Endodermal cell (in vitro differentiated cells): ENCODE data around the gene FAM50A. TPM values are rescaled to one million over a fixed set of nuclear protein-coding genes. Genes with fewer than 3 reads are reported as not detected.

Source experiments
- DNase-seq: peaks from one replicate; pipeline ENCODE4 v3.0.0-alpha.2; 2017
- H3K27ac ChIP-seq: 2 replicates; pipeline ENCODE4 v1.5.1; 2013; ENCODE audit warnings: mild to moderate bottlenecking, low read depth, low read length, moderate library complexity
- H3K27me3 ChIP-seq: 2 replicates; pipeline ENCODE4 v1.6.1; 2013; ENCODE audit warnings: mild to moderate bottlenecking, low read length, moderate library complexity; ENCODE audit not compliant: insufficient read depth, control insufficient read depth, poor library complexity, severe bottlenecking
- H3K36me3 ChIP-seq: 2 replicates; pipeline ENCODE4 v1.7.0; 2013; ENCODE audit warnings: mild to moderate bottlenecking, low read length, moderate library complexity; ENCODE audit not compliant: control insufficient read depth, insufficient read depth
- H3K4me1 ChIP-seq: one replicate; pipeline ENCODE4 v1.7.0; 2013; ENCODE audit warnings: low read length; ENCODE audit not compliant: control insufficient read depth, insufficient read depth
- H3K4me3 ChIP-seq: 2 replicates; pipeline ENCODE4 v1.5.1; 2013; ENCODE audit warnings: mild to moderate bottlenecking, low read length, moderate library complexity
- H3K9ac ChIP-seq: 2 replicates; pipeline ENCODE4 v1.6.1; 2013; ENCODE audit warnings: mild to moderate bottlenecking, low read length, moderate library complexity; ENCODE audit not compliant: poor library complexity, severe bottlenecking; ENCODE audit errors: extremely low read depth
- H3K9me3 ChIP-seq: 2 replicates; pipeline ENCODE4 v1.6.1; 2013; ENCODE audit warnings: mild to moderate bottlenecking, low read length, moderate library complexity; ENCODE audit not compliant: control insufficient read depth
- H3K27ac Mint-ChIP-seq: 2 replicates; pipeline ENCODE4 v1.8.0; 2020; ENCODE audit warnings: mixed read lengths
- H3K27me3 Mint-ChIP-seq: 2 replicates; pipeline ENCODE4 v1.8.0; 2021; ENCODE audit warnings: mild to moderate bottlenecking, mixed read lengths; ENCODE audit not compliant: insufficient read depth
- H3K36me3 Mint-ChIP-seq: 2 replicates; pipeline ENCODE4 v1.8.0; 2020; ENCODE audit warnings: low read depth, mixed read lengths
- H3K4me1 Mint-ChIP-seq: 2 replicates; pipeline ENCODE4 v1.8.0; 2020; ENCODE audit warnings: mixed read lengths
- H3K4me3 Mint-ChIP-seq: 2 replicates; pipeline ENCODE4 v1.8.0; 2020; ENCODE audit warnings: mild to moderate bottlenecking, moderate library complexity, mixed read lengths
- H3K9me3 Mint-ChIP-seq: 2 replicates; pipeline ENCODE4 v1.8.0; 2020; ENCODE audit warnings: mild to moderate bottlenecking, mixed read lengths
- WGBS, 2 experiments: methylation state at CpG; one replicate each; pipeline versions ENCODE4 v1.1.5 to v1.1.7; 2013; ENCODE audit warnings: missing lambda C conversion rate in 2 of 2, mixed read lengths in 1 of 2; ENCODE audit not compliant: insufficient coverage in 1 of 2, insufficient read length in 1 of 2; 5-methylcytosine and 5-hydroxymethylcytosine counted together
- total RNA-seq, 2 donors: library from RNA; stranded (reverse); fragmentation: NEBNext Ultra II Directional in 1 of 2; extraction: Animal tissue kit (Norgen Biotek cat#: 25700) in 1 of 2; gene quantifications; 2 replicates in 1 of 2; 3 replicates in 1 of 2; pipeline ENCODE4 v1.2.1, GENCODE V29; 2021
- TF ChIP-seq, protein P1 (sequence below): fragments of 200-600 bp; sonication (generic); conservative IDR thresholded peaks from 2 replicates; pipeline ENCODE4 v1.5.0; 2021; ENCODE audit warnings: antibody characterized with exemption, mild to moderate bottlenecking

Gene FAM50A
- total RNA-seq, 2 donors from 2014 or later, result 91.0 to 102 TPM

GRCh38 chrX:154470434-154470833 is 26.5 kb downstream of the FAM50A start:
- Mint-ChIP-seq H3K9me3 (peaks cover 62% of the 10 kb centered on the region), H3K27me3 (no peaks in the 10 kb centered on the region), H3K4me3 (no peak overlapping the region), H3K4me1 (no peaks in the 10 kb centered on the region), H3K27ac (no peak overlapping the region), H3K36me3 (peaks cover 20% of the 10 kb centered on the region)
- Histone ChIP-seq H3K27ac (no peak overlapping the region), H3K9ac (no peak overlapping the region), H3K27me3 (no peaks in the 10 kb centered on the region), H3K9me3 (no peaks in the 10 kb centered on the region), H3K4me1 (no peaks in the 10 kb centered on the region), H3K4me3 (no peak overlapping the region), H3K36me3 (no peaks in the 10 kb centered on the region)
- TF ChIP-seq, protein P1, sequence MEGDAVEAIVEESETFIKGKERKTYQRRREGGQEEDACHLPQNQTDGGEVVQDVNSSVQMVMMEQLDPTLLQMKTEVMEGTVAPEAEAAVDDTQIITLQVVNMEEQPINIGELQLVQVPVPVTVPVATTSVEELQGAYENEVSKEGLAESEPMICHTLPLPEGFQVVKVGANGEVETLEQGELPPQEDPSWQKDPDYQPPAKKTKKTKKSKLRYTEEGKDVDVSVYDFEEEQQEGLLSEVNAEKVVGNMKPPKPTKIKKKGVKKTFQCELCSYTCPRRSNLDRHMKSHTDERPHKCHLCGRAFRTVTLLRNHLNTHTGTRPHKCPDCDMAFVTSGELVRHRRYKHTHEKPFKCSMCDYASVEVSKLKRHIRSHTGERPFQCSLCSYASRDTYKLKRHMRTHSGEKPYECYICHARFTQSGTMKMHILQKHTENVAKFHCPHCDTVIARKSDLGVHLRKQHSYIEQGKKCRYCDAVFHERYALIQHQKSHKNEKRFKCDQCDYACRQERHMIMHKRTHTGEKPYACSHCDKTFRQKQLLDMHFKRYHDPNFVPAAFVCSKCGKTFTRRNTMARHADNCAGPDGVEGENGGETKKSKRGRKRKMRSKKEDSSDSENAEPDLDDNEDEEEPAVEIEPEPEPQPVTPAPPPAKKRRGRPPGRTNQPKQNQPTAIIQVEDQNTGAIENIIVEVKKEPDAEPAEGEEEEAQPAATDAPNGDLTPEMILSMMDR, result no peak
- WGBS, 2 experiments, result 95 to 98% methylated on average over 6 to 14 of the region's 14 CpGs
- no peak for DNase-seq

DNA sequence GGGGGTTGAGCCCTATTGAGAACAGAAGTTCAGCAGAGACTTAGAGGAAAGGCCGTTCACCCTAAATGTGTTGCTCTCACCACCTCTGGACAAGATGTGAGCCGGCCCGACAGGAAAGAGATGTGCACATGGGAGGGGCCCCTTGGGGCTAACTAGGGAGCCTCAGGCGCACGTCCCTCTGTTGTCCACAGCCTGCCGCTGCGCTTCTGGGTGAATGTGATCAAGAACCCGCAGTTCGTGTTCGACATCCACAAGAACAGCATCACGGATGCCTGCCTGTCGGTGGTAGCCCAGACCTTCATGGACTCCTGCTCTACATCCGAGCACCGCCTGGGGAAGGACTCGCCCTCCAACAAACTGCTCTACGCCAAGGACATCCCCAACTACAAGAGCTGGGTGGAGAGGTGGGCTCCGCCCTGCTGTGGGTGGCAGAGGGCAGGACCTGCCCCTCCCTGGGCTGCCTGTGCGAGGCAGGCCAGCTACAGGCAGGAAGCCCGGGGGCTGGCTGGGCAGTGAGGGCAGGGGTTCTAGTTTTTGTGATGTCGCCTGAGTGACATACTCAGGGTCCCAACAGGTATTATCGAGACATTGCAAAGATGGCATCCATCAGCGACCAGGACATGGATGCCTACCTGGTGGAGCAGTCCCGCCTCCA is 27.1 kb downstream of the FAM50A start:
- Mint-ChIP-seq H3K36me3 (peaks cover 24% of the 10 kb centered on the region), H3K27ac (no peak overlapping the region), H3K9me3 (peaks cover 60% of the 10 kb centered on the region), H3K27me3 (no peaks in the 10 kb centered on the region), H3K4me1 (no peaks in the 10 kb centered on the region), H3K4me3 (no peak overlapping the region)
- H3K9ac ChIP-seq, result no peak overlapping the region
- H3K36me3 ChIP-seq, result no peaks in the 10 kb centered on the region
- 91 to 100% methylated on average over 8 to 23 of the region's 23 CpGs for WGBS, 2 experiments
- DNase-seq, result no peak
- no peak overlapping the region for H3K4me3 ChIP-seq
- H3K27ac ChIP-seq, result no peak overlapping the region
- H3K27me3 ChIP-seq, result no peaks in the 10 kb centered on the region
- no peaks in the 10 kb centered on the region for H3K9me3 ChIP-seq
- TF ChIP-seq, protein P1, result no peak
- H3K4me1 ChIP-seq, result no peaks in the 10 kb centered on the region

DNA sequence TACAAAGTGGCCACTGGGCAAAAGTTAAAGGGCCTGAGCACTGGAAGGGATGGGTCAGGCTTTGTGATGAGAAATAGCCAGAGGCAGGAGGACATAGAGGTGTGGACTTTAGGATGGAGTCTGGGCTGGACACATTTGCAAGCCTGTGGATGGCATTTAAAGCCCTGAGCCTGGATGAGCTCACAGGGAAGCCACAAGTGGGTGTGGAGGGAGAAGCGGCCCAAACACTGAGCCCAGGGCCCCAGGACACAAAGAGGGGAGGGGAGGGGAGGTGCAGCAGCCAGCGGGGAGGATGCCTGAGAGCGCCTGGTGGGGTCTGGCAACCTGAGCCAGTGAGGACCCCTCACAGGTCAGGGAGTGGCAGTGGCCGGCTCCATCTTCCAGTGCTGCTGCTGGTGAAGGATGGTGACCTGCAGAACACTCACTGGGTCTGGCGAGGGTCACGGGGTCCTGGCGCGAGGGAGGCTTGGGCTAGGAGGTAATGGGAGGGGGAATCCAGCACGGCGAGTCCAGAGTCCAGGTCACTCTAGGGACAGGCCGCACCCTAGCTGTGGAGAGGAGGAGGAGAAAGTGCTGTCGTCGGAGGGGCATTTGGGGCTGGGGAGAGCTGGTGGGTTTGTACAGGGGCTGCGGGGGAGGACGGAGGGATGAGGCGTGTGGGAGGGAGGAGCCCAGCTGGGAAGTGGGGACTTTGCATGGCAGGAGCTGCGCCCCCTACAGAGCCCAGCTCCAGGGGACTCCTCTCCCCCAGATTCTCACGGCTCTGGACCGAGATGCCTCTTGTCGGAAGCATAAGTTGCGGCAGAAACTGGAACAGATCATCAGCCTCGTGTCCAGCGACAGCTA is 28.1 kb downstream of the FAM50A start:
- TF ChIP-seq, protein P1, result no peak

More for the DNA sequence above, 28.1 kb downstream of the FAM50A start:
- Mint-ChIP-seq H3K36me3 (peaks cover 24% of the 10 kb centered on the region), H3K4me1 (no peaks in the 10 kb centered on the region), H3K27me3 (no peaks in the 10 kb centered on the region), H3K27ac (no peak overlapping the region), H3K9me3 (peaks cover 65% of the 10 kb centered on the region), H3K4me3 (no peak overlapping the region)
- H3K9ac ChIP-seq, result no peak overlapping the region
- no peak overlapping the region for H3K4me3 ChIP-seq
- 89 to 96% methylated on average over 5 to 21 of the region's 23 CpGs for WGBS, 2 experiments
- no peak for DNase-seq
- no peaks in the 10 kb centered on the region for H3K36me3 ChIP-seq
- H3K4me1 ChIP-seq, result no peaks in the 10 kb centered on the region
- H3K27ac ChIP-seq, result no peak overlapping the region
- no peaks in the 10 kb centered on the region for H3K27me3 ChIP-seq
- H3K9me3 ChIP-seq, result no peaks in the 10 kb centered on the region
